GM19240 (cell line): Measurements from ENCODE around the gene PRR15.

Source experiments
- DNase-seq: peaks from one replicate; pipeline ENCODE4 v3.0.0; 2011; ENCODE audit warnings: low spot score; ENCODE audit not compliant: insufficient read length

The PRR15 gene

GRCh38 chr7:29569648-29570047 lies 6.0 kb downstream of the PRR15 start:
- DNase-seq: no peak

GRCh38 chr7:29572558-29572957 lies 8.9 kb downstream of the PRR15 start:
- DNase-seq: no peak

GRCh38 chr7:29573567-29573966 lies 9.9 kb downstream of the PRR15 start:
- DNase-seq: no peak

- DNase-seq: no peak
These were observed 11.0 kb downstream of the PRR15 start for GRCh38 chr7:29574659-29575058.

- DNase-seq: no peak
These were observed 23.7 kb downstream of the PRR15 start for GRCh38 chr7:29587195-29587808.

GRCh38 chr7:29588212-29588611 lies 24.6 kb downstream of the PRR15 start:
- no peak for DNase-seq

GRCh38 chr7:29588900-29589696 lies 25.5 kb downstream of the PRR15 start:
- DNase-seq: peak; percentile 57

GRCh38 chr7:29592866-29593265 lies 29.2 kb downstream of the PRR15 start:
- no peak for DNase-seq

GRCh38 chr7:29593459-29593858 lies 29.8 kb downstream of the PRR15 start:
- DNase-seq: no peak

GRCh38 chr7:29596593-29597178 lies 33.1 kb downstream of the PRR15 start:
- no peak for DNase-seq

- DNase-seq: no peak
These were observed 33.6 kb downstream of the PRR15 start for GRCh38 chr7:29597266-29597665.

- DNase-seq: no peak
These were observed 34.5 kb downstream of the PRR15 start for GRCh38 chr7:29598137-29598536.

- no peak for DNase-seq
These were observed 35.0 kb downstream of the PRR15 start for GRCh38 chr7:29598613-29599012.

- DNase-seq: no peak
These were observed 35.4 kb downstream of the PRR15 start for GRCh38 chr7:29599026-29599425.

GRCh38 chr7:29600661-29601060 lies 37.0 kb downstream of the PRR15 start:
- DNase-seq: no peak

- DNase-seq: no peak
These were observed 40.4 kb downstream of the PRR15 start for GRCh38 chr7:29604052-29604451.

GRCh38 chr7:29604702-29605101 lies 41.1 kb downstream of the PRR15 start:
- no peak for DNase-seq

- no peak for DNase-seq
These were observed 42.0 kb downstream of the PRR15 start for GRCh38 chr7:29605671-29606070.

- DNase-seq: no peak
These were observed 42.7 kb downstream of the PRR15 start for GRCh38 chr7:29606287-29606721.

- DNase-seq: no peak
These were observed 43.2 kb downstream of the PRR15 start for GRCh38 chr7:29606830-29607229.

- no peak for DNase-seq
These were observed 43.6 kb downstream of the PRR15 start for GRCh38 chr7:29607259-29607658.

- DNase-seq: no peak
These were observed 44.3 kb downstream of the PRR15 start for GRCh38 chr7:29607889-29608288.
